PC-9 (cell line): ENCODE results near the gene ERI3. TPM values are rescaled to one million over a fixed set of nuclear protein-coding genes. Genes with fewer than 3 reads are reported as not detected.

Source experiments
- BruUV-seq: library from RNA; stranded (reverse); fragments of 400-500 nt; replicated peaks from 2 replicates; lab custom pipeline; 2021; lab: Mats Ljungman, UMichigan
- CTCF ChIA-PET: fragments of 300-600 bp; sonication (Branson Sonifier 250); formaldehyde crosslinking; loops from one replicate; lab custom pipeline; 2022; ENCODE audit warnings: antibody characterized with exemption; lab: Charles Lee
- POLR2A ChIA-PET: fragments of 300-600 bp; sonication (Branson Sonifier 250); formaldehyde crosslinking; loops from one replicate; lab custom pipeline; 2022; ENCODE audit warnings: antibody characterized with exemption; ENCODE audit not compliant: unreplicated experiment; lab: Charles Lee
- DNase-seq, 2 experiments: peaks; one replicate each; pipeline versions ENCODE4 v3.0.0 to v3.0.0-alpha.2; 2015 to 2022; ENCODE audit warnings: mixed read lengths in 1 of 2
- H2AFZ ChIP-seq: fragments of 200-600 bp; sonication (generic); 2 replicates; pipeline ENCODE4 v1.8.1; 2017; ENCODE audit warnings: antibody characterized with exemption
- H3F3A ChIP-seq: fragments of 200-600 bp; sonication (generic); 2 replicates; pipeline ENCODE4 v1.8.1; 2017; ENCODE audit warnings: antibody characterized with exemption, mild to moderate bottlenecking, low read depth; ENCODE audit not compliant: insufficient read depth
- H3K27ac ChIP-seq: fragments of 200-600 bp; sonication (generic); 2 replicates; pipeline ENCODE4 v1.6.1; 2016; ENCODE audit warnings: mixed run types
- H3K27me3 ChIP-seq: fragments of 200-600 bp; sonication (generic); 2 replicates; pipeline ENCODE4 v1.6.1; 2016; ENCODE audit warnings: low read depth, mixed run types; ENCODE audit not compliant: insufficient read depth
- H3K36me3 ChIP-seq: fragments of 200-600 bp; sonication (generic); 2 replicates; pipeline ENCODE4 v1.6.1; 2016; ENCODE audit warnings: low read depth, mixed run types
- H3K4me1 ChIP-seq: fragments of 200-600 bp; sonication (generic); replicated peaks from 2 replicates; pipeline ENCODE4 v1.6.1; 2016; ENCODE audit warnings: mixed run types; ENCODE audit not compliant: insufficient read depth
- H3K4me2 ChIP-seq: fragments of 200-600 bp; sonication (generic); 2 replicates; pipeline ENCODE4 v1.6.1; 2017; ENCODE audit warnings: mixed run types
- H3K4me3 ChIP-seq: fragments of 200-600 bp; sonication (generic); 2 replicates; pipeline ENCODE4 v1.6.1; 2016; ENCODE audit warnings: mixed run types
- H3K79me2 ChIP-seq: fragments of 200-600 bp; sonication (generic); 2 replicates; pipeline ENCODE4 v1.6.1; 2017; ENCODE audit warnings: low read depth, mixed run types
- H3K9me2 ChIP-seq: fragments of 200-600 bp; sonication (generic); 2 replicates; pipeline ENCODE4 v1.8.1; 2017; ENCODE audit warnings: mild to moderate bottlenecking; ENCODE audit not compliant: insufficient read depth
- H3K9me3 ChIP-seq: fragments of 200-600 bp; sonication (generic); 2 replicates; pipeline ENCODE4 v1.8.1; 2016; ENCODE audit warnings: low read depth; ENCODE audit not compliant: insufficient read depth
- H4K20me1 ChIP-seq: fragments of 200-600 bp; sonication (generic); 2 replicates; pipeline ENCODE4 v1.8.1; 2017; ENCODE audit not compliant: insufficient read depth
- EZH2 ChIP-seq: fragments of 200-600 bp; sonication (generic); IDR thresholded peaks from 2 replicates; pipeline ENCODE4 v1.8.0; 2017; ENCODE audit warnings: antibody characterized with exemption, low read depth
- intact Hi-C: fragments of 100-400 bp; cut with micrococcal nuclease; formaldehyde crosslinking; loops from one replicate; pipeline ENCODE4 v1.10.0; 2022; ENCODE audit not compliant: unreplicated experiment
- total RNA-seq: library from RNA; stranded (reverse); gene quantifications from 2 replicates; pipeline ENCODE4 v1.2.3, GENCODE V29; 2021
- TF ChIP-seq, protein P1 (sequence below): fragments of 200-600 bp; sonication (generic); conservative IDR thresholded peaks from 2 replicates; pipeline ENCODE4 v1.6.1; 2017; ENCODE audit warnings: mixed run types, antibody characterized with exemption, mild to moderate bottlenecking, moderate library complexity

Gene ERI3
- total RNA-seq, 1 experiment from 2014 or later: 120 TPM

DNA sequence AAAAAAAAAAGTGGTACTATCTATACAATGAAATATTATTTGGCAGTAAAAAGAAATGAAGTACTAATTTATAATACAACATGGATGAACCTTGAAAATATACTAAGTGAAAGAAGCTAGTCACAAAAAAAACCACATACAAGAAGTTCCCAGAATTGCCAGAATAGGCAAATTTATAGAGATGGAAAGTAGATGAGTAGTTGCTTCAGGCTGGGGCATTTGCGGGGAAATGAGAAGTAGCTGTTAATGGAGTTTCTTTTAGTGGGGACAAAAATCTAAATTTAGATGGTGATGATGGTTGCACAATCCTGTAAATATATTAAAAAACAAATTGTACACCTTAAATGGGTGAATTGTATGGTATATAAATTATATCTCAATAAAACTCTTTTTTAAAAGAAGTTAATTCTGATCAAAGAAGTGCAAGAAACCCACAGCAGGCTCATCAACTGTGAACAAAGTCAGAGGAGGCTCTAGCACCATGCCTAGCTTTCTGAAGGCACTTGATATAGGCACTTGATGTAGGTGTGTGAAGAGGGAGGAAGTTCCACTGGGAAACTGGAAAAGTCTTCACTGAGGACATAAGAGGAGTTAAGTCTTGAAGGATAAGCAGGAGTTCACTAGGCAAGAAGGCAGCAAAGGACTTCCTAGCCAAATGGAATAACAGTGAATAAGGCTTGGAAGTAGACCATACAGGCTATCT lies 89.2 kb downstream of the ERI3 start:
- H3K4me2 ChIP-seq: no peak overlapping the region
- H3K4me3 ChIP-seq: no peak overlapping the region
- no peaks in the 10 kb centered on the region for H3K79me2 ChIP-seq
- no peak for DNase-seq
- no peak overlapping the region for H3K27ac ChIP-seq
- ChIA-PET CTCF (no interaction called here), POLR2A (no interaction called here)
- no TSS peak for BruUV-seq
- H3K27me3 ChIP-seq: no peaks in the 10 kb centered on the region
- H2AFZ ChIP-seq: no peak overlapping the region
- H3F3A ChIP-seq: no peaks in the 10 kb centered on the region
- no peaks in the 10 kb centered on the region for H3K36me3 ChIP-seq
- intact Hi-C loops: no loop called here
- TF ChIP-seq EZH2: no peak
- TF ChIP-seq, protein P1, sequence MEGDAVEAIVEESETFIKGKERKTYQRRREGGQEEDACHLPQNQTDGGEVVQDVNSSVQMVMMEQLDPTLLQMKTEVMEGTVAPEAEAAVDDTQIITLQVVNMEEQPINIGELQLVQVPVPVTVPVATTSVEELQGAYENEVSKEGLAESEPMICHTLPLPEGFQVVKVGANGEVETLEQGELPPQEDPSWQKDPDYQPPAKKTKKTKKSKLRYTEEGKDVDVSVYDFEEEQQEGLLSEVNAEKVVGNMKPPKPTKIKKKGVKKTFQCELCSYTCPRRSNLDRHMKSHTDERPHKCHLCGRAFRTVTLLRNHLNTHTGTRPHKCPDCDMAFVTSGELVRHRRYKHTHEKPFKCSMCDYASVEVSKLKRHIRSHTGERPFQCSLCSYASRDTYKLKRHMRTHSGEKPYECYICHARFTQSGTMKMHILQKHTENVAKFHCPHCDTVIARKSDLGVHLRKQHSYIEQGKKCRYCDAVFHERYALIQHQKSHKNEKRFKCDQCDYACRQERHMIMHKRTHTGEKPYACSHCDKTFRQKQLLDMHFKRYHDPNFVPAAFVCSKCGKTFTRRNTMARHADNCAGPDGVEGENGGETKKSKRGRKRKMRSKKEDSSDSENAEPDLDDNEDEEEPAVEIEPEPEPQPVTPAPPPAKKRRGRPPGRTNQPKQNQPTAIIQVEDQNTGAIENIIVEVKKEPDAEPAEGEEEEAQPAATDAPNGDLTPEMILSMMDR: no peak
- H3K4me1 ChIP-seq: peaks cover 14% of the 10 kb centered on the region
- H3K9me3 ChIP-seq: no peaks in the 10 kb centered on the region
- no peaks in the 10 kb centered on the region for H3K9me2 ChIP-seq
- peaks cover 14% of the 10 kb centered on the region for H4K20me1 ChIP-seq

DNA sequence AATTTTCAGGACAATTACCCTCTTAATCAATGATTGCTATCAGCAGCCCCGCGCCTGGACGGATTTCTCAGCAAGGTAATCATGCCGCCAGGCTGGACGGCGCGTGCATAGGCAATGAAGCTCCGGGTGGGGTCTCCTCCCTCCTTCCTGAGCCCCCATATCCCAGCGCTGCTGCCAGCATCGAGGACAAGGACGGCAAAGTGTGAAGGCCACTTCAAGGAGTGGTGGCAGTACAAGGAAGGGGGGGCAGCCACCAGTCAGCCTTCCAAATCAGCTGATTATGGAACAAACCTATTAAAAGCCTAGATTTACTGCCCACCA lies 90.6 kb downstream of the ERI3 start:
- TF ChIP-seq, protein P1: no peak
- no peak for TF ChIP-seq EZH2
- Histone ChIP-seq H3K27me3 (no peaks in the 10 kb centered on the region), H3K9me3 (no peaks in the 10 kb centered on the region), H3F3A (no peaks in the 10 kb centered on the region), H3K4me2 (no peak overlapping the region), H3K79me2 (no peaks in the 10 kb centered on the region), H3K4me3 (no peak overlapping the region), H3K27ac (no peak overlapping the region), H4K20me1 (peaks cover 10% of the 10 kb centered on the region), H3K9me2 (no peaks in the 10 kb centered on the region), H3K36me3 (no peaks in the 10 kb centered on the region), H3K4me1 (peaks cover 16% of the 10 kb centered on the region), H2AFZ (no peak overlapping the region)
- POLR2A ChIA-PET: no interaction called here
- intact Hi-C loops: no loop called here
- CTCF ChIA-PET: interaction anchor here (0.6 kb wide), 1 partner anchor 1317 kb away, joined by 6 read pairs; no protein-coding TSS in a partner anchor
- DNase-seq: no peak
- BruUV-seq: no TSS peak

DNA sequence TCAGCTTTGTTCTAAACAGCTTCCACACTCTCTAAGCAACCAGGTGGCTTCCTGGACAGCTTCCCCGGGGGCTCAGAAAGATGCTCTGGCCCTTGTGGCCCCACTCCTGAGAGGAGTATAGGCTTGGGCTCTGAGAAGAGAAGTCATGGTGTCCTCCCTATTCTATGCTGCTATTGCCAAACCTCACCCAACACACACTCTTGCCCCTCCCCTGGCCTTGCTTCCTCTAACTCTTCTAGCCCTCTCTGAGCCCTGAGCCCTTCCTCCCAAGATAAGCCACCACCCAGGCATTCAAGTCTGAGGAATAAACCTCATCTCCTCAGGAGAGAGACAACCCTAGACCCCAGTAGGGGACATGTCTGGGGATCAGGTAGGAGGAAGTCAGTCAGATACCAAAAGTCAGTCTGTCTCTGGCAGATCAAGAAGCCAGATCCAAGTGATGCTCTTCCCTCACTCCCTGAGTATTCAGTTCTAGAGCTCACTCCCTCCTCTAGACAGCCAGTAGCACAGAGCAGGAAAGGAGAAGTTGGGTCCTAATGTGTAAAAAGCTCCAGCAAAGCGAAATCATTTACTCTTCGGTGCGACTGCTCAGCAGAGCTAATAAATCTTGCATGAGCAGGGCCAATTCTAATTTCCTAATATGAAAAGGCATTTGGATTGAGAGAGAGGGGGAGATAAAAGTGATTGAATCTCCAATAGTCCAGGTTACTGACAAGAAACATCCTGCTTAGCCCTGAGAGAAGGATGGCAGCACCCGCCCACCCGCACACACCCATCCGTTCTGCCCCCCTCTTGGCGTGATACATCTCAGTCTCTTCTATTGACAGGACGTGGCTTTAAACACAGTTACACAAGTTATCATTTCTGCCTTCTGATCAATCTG lies 91.2 kb downstream of the ERI3 start:
- intact Hi-C loops: no loop called here
- H3F3A ChIP-seq: no peaks in the 10 kb centered on the region
- no peak overlapping the region for H2AFZ ChIP-seq
- H3K4me3 ChIP-seq: no peak overlapping the region
- H3K4me1 ChIP-seq: peaks cover 16% of the 10 kb centered on the region
- no peak for DNase-seq
- no peaks in the 10 kb centered on the region for H3K9me3 ChIP-seq
- H3K27ac ChIP-seq: no peak overlapping the region
- no TSS peak for BruUV-seq
- H3K27me3 ChIP-seq: no peaks in the 10 kb centered on the region
- no peaks in the 10 kb centered on the region for H3K79me2 ChIP-seq
- H4K20me1 ChIP-seq: peaks cover 8% of the 10 kb centered on the region
- no peak for TF ChIP-seq EZH2
- TF ChIP-seq, protein P1: no peak
- H3K4me2 ChIP-seq: no peak overlapping the region
- ChIA-PET CTCF (interaction anchor here (0.6 kb wide), 1 partner anchor 1317 kb away, joined by 6 read pairs; no protein-coding TSS in a partner anchor), POLR2A (no interaction called here)
- no peaks in the 10 kb centered on the region for H3K9me2 ChIP-seq
- H3K36me3 ChIP-seq: no peaks in the 10 kb centered on the region
